H9 (cell line): ENCODE data around the gene MRRF. TPM values are rescaled to one million over a fixed set of nuclear protein-coding genes. Genes with fewer than 3 reads are reported as not detected.

ENCODE experiments used
- DNase-seq: peaks from one replicate; pipeline ENCODE4 v3.0.0-alpha.2; 2017
- H2AFZ ChIP-seq: one replicate; pipeline ENCODE4 v1.6.1; 2013; ENCODE audit warnings: mild to moderate bottlenecking, low read length, control low read depth, moderate library complexity
- H2AK5ac ChIP-seq: 2 replicates; pipeline ENCODE4 v1.6.1; 2013; ENCODE audit warnings: low read length, control low read depth, mixed read lengths; ENCODE audit not compliant: insufficient read length
- H2BK120ac ChIP-seq: one replicate; pipeline ENCODE4 v1.6.1; 2013; ENCODE audit warnings: low read depth, mild to moderate bottlenecking, low read length, control low read depth, inconsistent platforms; ENCODE audit not compliant: poor library complexity, severe bottlenecking
- H2BK12ac ChIP-seq: 2 replicates; pipeline ENCODE4 v1.6.1; 2013; ENCODE audit warnings: low read length, control low read depth, mixed read lengths, low read depth; ENCODE audit not compliant: insufficient read length
- H2BK15ac ChIP-seq: 2 replicates; pipeline ENCODE4 v1.6.1; 2013; ENCODE audit warnings: low read depth, low read length, control low read depth
- H2BK20ac ChIP-seq: one replicate; pipeline ENCODE4 v1.6.1; 2013; ENCODE audit warnings: low read depth, mild to moderate bottlenecking, low read length, control low read depth, inconsistent platforms; ENCODE audit not compliant: poor library complexity, severe bottlenecking
- H2BK5ac ChIP-seq: 2 replicates; pipeline ENCODE4 v1.6.1; 2013; ENCODE audit warnings: low read length, control low read depth, mixed read lengths; ENCODE audit not compliant: insufficient read length
- H3K14ac ChIP-seq: 2 replicates; pipeline ENCODE4 v1.6.1; 2013; ENCODE audit warnings: low read length, control low read depth; ENCODE audit not compliant: insufficient read depth
- H3K18ac ChIP-seq: 2 replicates; pipeline ENCODE4 v1.6.1; 2013; ENCODE audit warnings: low read depth, mild to moderate bottlenecking, mixed read lengths, low read length, control low read depth; ENCODE audit not compliant: insufficient read length
- H3K23ac ChIP-seq: 2 replicates; pipeline ENCODE4 v1.6.1; 2013; ENCODE audit warnings: low read length, control low read depth, mixed read lengths, low read depth; ENCODE audit not compliant: insufficient read length
- H3K23me2 ChIP-seq: 2 replicates; pipeline ENCODE4 v1.6.1; 2013; ENCODE audit warnings: low read depth, mild to moderate bottlenecking, mixed read lengths, low read length, control low read depth; ENCODE audit not compliant: insufficient read length, poor library complexity, severe bottlenecking
- H3K27ac ChIP-seq: 2 replicates; pipeline ENCODE4 v1.5.1; 2013; ENCODE audit warnings: low read length, control low read depth, mixed read lengths, low read depth; ENCODE audit not compliant: insufficient read length
- H3K27me3 ChIP-seq: 2 replicates; pipeline ENCODE4 v1.6.1; 2013; ENCODE audit warnings: low read length, control low read depth, inconsistent platforms; ENCODE audit not compliant: insufficient read depth
- H3K4ac ChIP-seq: 2 replicates; pipeline ENCODE4 v1.6.1; 2013; ENCODE audit warnings: low read depth, mild to moderate bottlenecking, control low read depth, inconsistent platforms, low read length, moderate library complexity
- H3K4me1 ChIP-seq: 2 replicates; pipeline ENCODE4 v1.6.1; 2013; ENCODE audit warnings: low read length, control low read depth, inconsistent platforms; ENCODE audit not compliant: insufficient read depth
- H3K4me2 ChIP-seq: 2 replicates; pipeline ENCODE4 v1.6.1; 2013; ENCODE audit warnings: low read length, control low read depth, mixed read lengths; ENCODE audit not compliant: insufficient read length, insufficient read depth
- H3K56ac ChIP-seq: 2 replicates; pipeline ENCODE4 v1.6.1; 2013; ENCODE audit warnings: low read depth, mild to moderate bottlenecking, mixed read lengths, low read length, control low read depth; ENCODE audit not compliant: insufficient read length
- H3K79me1 ChIP-seq: 2 replicates; pipeline ENCODE4 v1.6.1; 2013; ENCODE audit warnings: low read depth, mild to moderate bottlenecking, moderate library complexity, low read length, control low read depth, inconsistent platforms; ENCODE audit not compliant: insufficient read depth, poor library complexity, severe bottlenecking
- H3K79me2 ChIP-seq: 2 replicates; pipeline ENCODE4 v1.6.1; 2013; ENCODE audit warnings: low read length, control low read depth, inconsistent platforms; ENCODE audit not compliant: insufficient read depth
- H3K9ac ChIP-seq: 2 replicates; pipeline ENCODE4 v1.6.1; 2013; ENCODE audit warnings: low read length, control low read depth, mixed read lengths; ENCODE audit not compliant: insufficient read length; ENCODE audit errors: extremely low read depth
- H3K9me3 ChIP-seq: one replicate; pipeline ENCODE4 v1.6.1; 2013; ENCODE audit warnings: low read depth, low read length, inconsistent platforms; ENCODE audit not compliant: control insufficient read depth
- H3T11ph ChIP-seq: one replicate; pipeline ENCODE4 v1.6.1; 2013; ENCODE audit warnings: mild to moderate bottlenecking, low read length, control low read depth, inconsistent platforms
- H4K20me1 ChIP-seq: one replicate; pipeline ENCODE4 v1.6.1; 2013; ENCODE audit not compliant: control insufficient read depth, insufficient read length, insufficient read depth
- H4K5ac ChIP-seq: 2 replicates; pipeline ENCODE4 v1.6.1; 2013; ENCODE audit warnings: low read depth, mild to moderate bottlenecking, mixed read lengths, low read length, control low read depth; ENCODE audit not compliant: insufficient read length
- H4K8ac ChIP-seq: replicated peaks from 2 replicates; pipeline ENCODE4 v1.6.1; 2013; ENCODE audit warnings: low read length, control low read depth, mixed read lengths, low read depth; ENCODE audit not compliant: insufficient read length
- H4K91ac ChIP-seq: 2 replicates; pipeline ENCODE4 v1.6.1; 2013; ENCODE audit warnings: low read depth, mild to moderate bottlenecking, moderate library complexity, mixed read lengths, low read length, control low read depth; ENCODE audit not compliant: insufficient read length
- H3K27ac Mint-ChIP-seq, 3 experiments: 2 replicates in 2 of 3; 3 replicates in 1 of 3; pipeline ENCODE4 v1.8.0; 2020 to 2021; ENCODE audit warnings: mixed read lengths in 3 of 3, mild to moderate bottlenecking in 1 of 3, moderate library complexity in 1 of 3
- H3K27me3 Mint-ChIP-seq: 2 replicates; pipeline ENCODE4 v1.8.0; 2021; ENCODE audit warnings: low read depth, mild to moderate bottlenecking, moderate library complexity, mixed read lengths
- H3K36me3 Mint-ChIP-seq, 3 experiments: 2 replicates in 2 of 3; 3 replicates in 1 of 3; pipeline ENCODE4 v1.8.0; 2020 to 2021; ENCODE audit warnings: low read depth in 3 of 3, mixed read lengths in 3 of 3; ENCODE audit not compliant: insufficient read depth in 1 of 3
- H3K4me1 Mint-ChIP-seq, 2 experiments: 2 replicates each; pipeline ENCODE4 v1.8.0; 2020; ENCODE audit warnings: mixed read lengths in 2 of 2
- H3K4me3 Mint-ChIP-seq, 2 experiments: 2 replicates in 1 of 2; 3 replicates in 1 of 2; pipeline ENCODE4 v1.8.0; 2020 to 2021; ENCODE audit warnings: mild to moderate bottlenecking in 2 of 2, mixed read lengths in 2 of 2, moderate library complexity in 1 of 2
- H3K9me3 Mint-ChIP-seq, 2 experiments: 2 replicates in 1 of 2; 3 replicates in 1 of 2; pipeline ENCODE4 v1.8.0; 2020; ENCODE audit warnings: mild to moderate bottlenecking in 2 of 2, mixed read lengths in 2 of 2, moderate library complexity in 1 of 2
- CTCF ChIP-seq: fragments of 200-600 bp; sonication (generic); conservative IDR thresholded peaks from 3 replicates; pipeline ENCODE4 v1.8.0; 2021; ENCODE audit warnings: antibody characterized with exemption, mild to moderate bottlenecking
- WGBS: extraction: QIAGEN DNeasy Blood & Tissue Kit; methylation state at CpG from one replicate; pipeline ENCODE4 v1.1.7; 2013; ENCODE audit warnings: missing lambda C conversion rate, low lambda C conversion rate, mixed read lengths; ENCODE audit not compliant: insufficient read length; ENCODE audit errors: extremely low coverage; 5-methylcytosine and 5-hydroxymethylcytosine counted together
- total RNA-seq: library from RNA; stranded (reverse); gene quantifications from 2 replicates; pipeline ENCODE4 v1.2.1, GENCODE V29; 2021

Gene MRRF
- total RNA-seq, 1 experiment from 2014 or later = 33.7 TPM

GRCh38 chr9:122222791-122223190 is 41.9 kb upstream of the MRRF start:
- Histone ChIP-seq H3K27me3 (peaks cover 95% of the 10 kb centered on the region), H3K79me1 (no peaks in the 10 kb centered on the region), H4K8ac (no peak overlapping the region), H3K23ac (no peak overlapping the region), H4K20me1 (peaks cover 4% of the 10 kb centered on the region), H2BK120ac (no peak overlapping the region), H3K9me3 (no peaks in the 10 kb centered on the region), H3K56ac (no peak overlapping the region), H2BK15ac (no peak overlapping the region), H2BK12ac (no peak overlapping the region), H3K23me2 (peaks cover 23% of the 10 kb centered on the region), H3K14ac (no peak overlapping the region), H2AFZ (no peak overlapping the region), H4K5ac (no peak overlapping the region), H3K4me1 (peaks cover 7% of the 10 kb centered on the region), H4K91ac (no peak overlapping the region), H2BK5ac (no peak overlapping the region), H3K18ac (no peak overlapping the region), H3K79me2 (no peaks in the 10 kb centered on the region), H2BK20ac (no peak overlapping the region), H3K4me2 (no peak overlapping the region), H3T11ph (no peak overlapping the region), H3K9ac (no peak overlapping the region), H3K4ac (no peak overlapping the region), H3K27ac (no peak overlapping the region), H2AK5ac (no peak overlapping the region)
- WGBS = no CpG with 5 or more reads among the region's 5 CpGs
- H3K4me3 Mint-ChIP-seq = no peak overlapping the region; a peak in 1 of 5 replicates
- no peak overlapping the region for H3K27ac Mint-ChIP-seq
- H3K9me3 Mint-ChIP-seq = peaks cover 8 to 11% of the 10 kb centered on the region in 2 experiments
- H3K4me1 Mint-ChIP-seq = peaks cover 42 to 69% of the 10 kb centered on the region in 2 experiments
- peaks cover 0 to 5% (median 4%) of the 10 kb centered on the region in 3 experiments; a peak in 4 of 7 replicates for H3K36me3 Mint-ChIP-seq
- H3K27me3 Mint-ChIP-seq = peaks cover 100% of the 10 kb centered on the region
- DNase-seq = no peak
- TF ChIP-seq CTCF = no peak; the same call in 2 of the 3 replicates
